Suprapubic skin (tissue), 4 donors: ENCODE measurements around the gene BUB1B.

Source experiments
- EP300 ChIP-seq: sonication (generic); formaldehyde crosslinking; IDR thresholded peaks from one replicate; pipeline ENCODE4 v1.6.1; 2017; ENCODE audit warnings: antibody characterized with exemption
- POLR2A ChIP-seq, 2 donors: fragments of 450-650 bp; IDR thresholded peaks; one replicate each; pipeline ENCODE4 v1.6.1; 2017; ENCODE audit warnings: antibody characterized with exemption in 2 of 2, mild to moderate bottlenecking in 2 of 2, moderate library complexity in 2 of 2
- POLR2AphosphoS5 ChIP-seq, 3 donors: sonication (generic); formaldehyde crosslinking; IDR thresholded peaks; one replicate each; pipeline ENCODE4 v1.6.1; 2017; ENCODE audit warnings: antibody characterized with exemption in 3 of 3
- TF ChIP-seq, protein P1 (sequence below), 2 donors: fragments of 200-600 bp in 1 of 2; fragments of 450-650 bp in 1 of 2; sonication (generic) in 1 of 2; IDR thresholded peaks; one replicate each; pipeline ENCODE4 v1.5.1; 2016 to 2019; ENCODE audit warnings: antibody characterized with exemption in 2 of 2, mild to moderate bottlenecking in 1 of 2, moderate library complexity in 1 of 2

DNA sequence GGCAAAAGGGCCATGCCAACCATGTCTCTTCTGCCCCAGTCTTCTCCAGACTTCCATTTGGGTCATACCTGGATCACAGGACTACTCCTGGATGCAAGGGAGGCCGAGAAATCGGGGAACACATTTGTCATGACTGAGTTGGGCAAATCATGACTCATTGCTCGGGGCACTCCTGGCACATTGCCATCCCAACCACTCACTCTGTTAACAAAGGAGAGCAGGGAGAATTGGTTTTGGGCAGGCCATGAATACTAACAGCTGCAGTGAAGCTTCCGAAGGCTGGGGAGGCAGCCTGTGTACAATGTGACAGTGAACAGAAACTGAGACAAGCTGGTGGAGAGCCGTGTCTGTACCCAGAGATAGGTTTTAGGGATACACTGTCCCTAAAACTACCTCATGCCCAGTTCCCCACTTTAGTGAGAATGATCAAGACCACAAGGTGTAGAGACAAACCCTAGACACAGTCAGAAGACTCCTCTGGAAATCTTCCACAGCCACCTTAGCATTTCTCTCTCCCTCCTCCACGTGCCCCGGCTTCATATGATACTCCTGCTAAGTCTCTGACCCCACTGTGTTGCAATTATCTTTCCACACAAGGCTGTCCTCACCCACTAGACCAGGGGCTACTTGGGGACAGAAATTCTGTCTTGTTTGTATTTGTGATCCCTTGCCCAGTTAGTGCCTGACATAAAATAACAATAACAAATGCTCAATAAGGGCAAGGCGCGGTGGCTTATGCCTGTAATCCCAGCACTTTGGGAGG is 10.5 kb upstream of the BUB1B start:
- TF ChIP-seq, protein P1, sequence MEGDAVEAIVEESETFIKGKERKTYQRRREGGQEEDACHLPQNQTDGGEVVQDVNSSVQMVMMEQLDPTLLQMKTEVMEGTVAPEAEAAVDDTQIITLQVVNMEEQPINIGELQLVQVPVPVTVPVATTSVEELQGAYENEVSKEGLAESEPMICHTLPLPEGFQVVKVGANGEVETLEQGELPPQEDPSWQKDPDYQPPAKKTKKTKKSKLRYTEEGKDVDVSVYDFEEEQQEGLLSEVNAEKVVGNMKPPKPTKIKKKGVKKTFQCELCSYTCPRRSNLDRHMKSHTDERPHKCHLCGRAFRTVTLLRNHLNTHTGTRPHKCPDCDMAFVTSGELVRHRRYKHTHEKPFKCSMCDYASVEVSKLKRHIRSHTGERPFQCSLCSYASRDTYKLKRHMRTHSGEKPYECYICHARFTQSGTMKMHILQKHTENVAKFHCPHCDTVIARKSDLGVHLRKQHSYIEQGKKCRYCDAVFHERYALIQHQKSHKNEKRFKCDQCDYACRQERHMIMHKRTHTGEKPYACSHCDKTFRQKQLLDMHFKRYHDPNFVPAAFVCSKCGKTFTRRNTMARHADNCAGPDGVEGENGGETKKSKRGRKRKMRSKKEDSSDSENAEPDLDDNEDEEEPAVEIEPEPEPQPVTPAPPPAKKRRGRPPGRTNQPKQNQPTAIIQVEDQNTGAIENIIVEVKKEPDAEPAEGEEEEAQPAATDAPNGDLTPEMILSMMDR (IDR thresholded peaks at IDR 0.05): no peak
- TF ChIP-seq POLR2A (IDR thresholded peaks at IDR 0.05) (no peak), POLR2AphosphoS5 (IDR thresholded peaks at IDR 0.05) (no peak), EP300 (no peak)
